Heart right ventricle (tissue), 16 donors: Measurements from ENCODE around the gene PIRT. TPM values are rescaled to one million over a fixed set of nuclear protein-coding genes. Genes with fewer than 3 reads are reported as not detected.

ENCODE experiments used
- ATAC-seq, 8 donors: fragments of 200-7000 bp; cut with Tn5 transposase; one replicate each; pipeline ENCODE4 v1.9.1; 2020; ENCODE audit warnings: mild to moderate bottlenecking in 8 of 8, moderate library complexity in 8 of 8, moderate number of reproducible peaks in 1 of 8
- DNase-seq, 2 donors: peaks; one replicate each; pipeline ENCODE4 v3.0.0-alpha.2; 2020
- H3K27ac ChIP-seq, 10 donors: fragments of 200-600 bp; sonication (generic) in 2 of 10; one replicate each; pipeline versions ENCODE4 v1.5.0 to v1.8.0; 2020 to 2022; ENCODE audit warnings: mild to moderate bottlenecking in 3 of 10
- H3K27me3 ChIP-seq, 7 donors: fragments of 200-600 bp; one replicate each; pipeline ENCODE4 v1.8.0; 2021 to 2022; ENCODE audit warnings: mild to moderate bottlenecking in 2 of 7
- H3K36me3 ChIP-seq, 9 donors: fragments of 200-600 bp; sonication (generic) in 1 of 9; one replicate each; pipeline versions ENCODE4 v1.5.0 to v1.8.0; 2020 to 2022; ENCODE audit warnings: mild to moderate bottlenecking in 2 of 9
- H3K4me1 ChIP-seq, 9 donors: fragments of 200-600 bp; sonication (generic) in 1 of 9; one replicate each; pipeline versions ENCODE4 v1.5.0 to v1.8.0; 2020 to 2022; ENCODE audit warnings: mild to moderate bottlenecking in 4 of 9
- H3K4me3 ChIP-seq, 10 donors: fragments of 200-600 bp; sonication (generic) in 2 of 10; one replicate each; pipeline versions ENCODE4 v1.5.0 to v1.8.0; 2020 to 2022; ENCODE audit warnings: mild to moderate bottlenecking in 7 of 10, moderate library complexity in 2 of 10
- H3K9me3 ChIP-seq, 11 donors: fragments of 200-600 bp in 10 of 11; sonication (generic) in 2 of 11; one replicate each; pipeline versions ENCODE4 v1.5.0 to v1.8.0; 2013 to 2022; ENCODE audit warnings: mild to moderate bottlenecking in 2 of 11, control low read depth in 1 of 11, moderate library complexity in 1 of 11
- CTCF ChIP-seq, 9 donors: fragments of 200-600 bp; sonication (generic) in 2 of 9; IDR thresholded peaks; one replicate each; pipeline versions ENCODE4 v1.5.0 to v1.8.0; 2021 to 2022; ENCODE audit warnings: antibody characterized with exemption in 9 of 9, mild to moderate bottlenecking in 5 of 9, moderate library complexity in 1 of 9
- WGBS, 2 donors: extraction: QIAGEN DNeasy Blood & Tissue Kit; methylation state at CpG; one replicate each; pipeline ENCODE4 v1.1.7; 2013; ENCODE audit warnings: inconsistent platforms in 1 of 2; 5-methylcytosine and 5-hydroxymethylcytosine counted together
- intact Hi-C, 10 donors: fragments of 100-400 bp; cut with DNase I; formaldehyde crosslinking; loops; one replicate each; pipeline versions ENCODE4 v1.11.1 to v1.14.2; 2022
- polyA plus RNA-seq, 2 donors: library from polyadenylated mRNA; stranded (reverse); fragments of 200-250 nt; gene quantifications; one replicate each; pipeline ENCODE4 v1.2.3, GENCODE V29; 2013
- total RNA-seq, 10 donors: library from RNA; stranded (reverse); fragmentation: NEBNext Ultra II Directional in 3 of 10; extraction: Animal tissue kit (Norgen Biotek cat#: 25700) in 3 of 10; gene quantifications; one replicate each; pipeline versions ENCODE4 v1.2.1 to v1.2.4, GENCODE V29; 2021 to 2023
- donor health status: Arrhythmogenic right ventricular cardiomyopathy.
- donor health status: ischemic (EF 13 %, LVEDD 7.1; RV severe dilation, severe dysfunction).
- donor health status: healthy with polysubstance abuse.
- donor health status: DM: no; HTN: yes; CAD: no.
- donor health status: DM: no; HTN: no; CAD: no.
- donor health status: ischemic (EF 25% LVEDD 6.9; RV normal size, moderate dysfunction).
- donor health status: ischemic (EF 25% LVEDD 5.7; RV mildly dilated, moderate dysfunction).
- donor health status: healthy.
- donor health status: DM: yes; HTN: yes; CAD: no.
- donor health status: Ischemic cardiomyopathy.
- donor health status: ischemic (EF 35%, LVEDD 5.7; RV mildly dilated, moderate dysfunction).
- donor health status: nonischemic (EF 11% LVEDD 7.7; RV severe dilation, severe dysfunction).
- donor health status: DM: yes; HTN: yes; CAD: no.
- donor health status: PGD.
- donor health status: ischemic (EF 29% LVEDD 5.4; RV normal size, mild dysfunction).
- donor health status: nonischemic (EF 23%, LVEDD 6.1; RV moderate dilation, normal function).

The PIRT gene
- total and polyA plus RNA-seq, 12 donors: not detected

- ATAC-seq (no peak), DNase-seq (no peak)
- TF ChIP-seq CTCF (IDR thresholded peaks at IDR 0.05): no peak
- intact Hi-C loops: no loop called here
- H3K27me3 ChIP-seq: peaks cover 0 to 4% (median 0%) of the 10 kb centered on the region in 7 donors
- 89 to 92% methylated on average over 6 of the region's 6 CpGs for WGBS, 2 donors
- H3K4me3 ChIP-seq: no peak overlapping the region
- H3K36me3 ChIP-seq: no peaks in the 10 kb centered on the region
- no peak overlapping the region for H3K27ac ChIP-seq
- H3K9me3 ChIP-seq: no peaks in the 10 kb centered on the region
- no peaks in the 10 kb centered on the region for H3K4me1 ChIP-seq
Measured at GRCh38 chr17:10805911-10806310, 32.0 kb downstream of the PIRT start.

- Histone ChIP-seq H3K4me1 (no peaks in the 10 kb centered on the region), H3K36me3 (no peaks in the 10 kb centered on the region), H3K4me3 (no peak overlapping the region), H3K27ac (no peak overlapping the region), H3K9me3 (no peaks in the 10 kb centered on the region), H3K27me3 (peaks cover 0 to 4% (median 0%) of the 10 kb centered on the region in 7 donors)
- no peak for DNase-seq
- ATAC-seq: no peak
- TF ChIP-seq CTCF (IDR thresholded peaks at IDR 0.05): no peak
- WGBS, 2 donors: 83 to 86% methylated on average over 7 of the region's 7 CpGs
- intact Hi-C loops: no loop called here
Measured at GRCh38 chr17:10804546-10804945, 33.3 kb downstream of the PIRT start.

- ATAC-seq (peak in 4 of 8 donors; percentile 47 to 70 (median 66)), DNase-seq (no peak)
- no peaks in the 10 kb centered on the region for H3K9me3 ChIP-seq
- WGBS, 2 donors: 69 to 72% methylated on average over 16 of the region's 16 CpGs
- H3K4me3 ChIP-seq: no peak within 1 kb of the TSS
- H3K27ac ChIP-seq: no peak within 1 kb of the TSS
- H3K4me1 ChIP-seq: peaks cover 0 to under 1% (median 0%) of the 10 kb centered on the region in 9 donors
- peaks cover 0 to 4% (median 0%) of the 10 kb centered on the region in 7 donors for H3K27me3 ChIP-seq
- no peaks in the 10 kb centered on the region for H3K36me3 ChIP-seq
- TF ChIP-seq CTCF (IDR thresholded peaks at IDR 0.05): no peak
- intact Hi-C loops: no loop called here
Measured at GRCh38 chr17:10803830-10804475, 33.9 kb downstream of the PIRT start, which contains the start of gene TMEM238L. Gene TMEM238L, minus strand, starts transcription at chr17:10804099. Its CDS starts 136 bp downstream, at chr17:10803963.

- no peak overlapping the region for H3K27ac ChIP-seq
- 92 to 94% methylated on average over 7 of the region's 7 CpGs for WGBS, 2 donors
- peaks cover 0 to 4% (median 0%) of the 10 kb centered on the region in 7 donors for H3K27me3 ChIP-seq
- no peak for TF ChIP-seq CTCF (IDR thresholded peaks at IDR 0.05)
- ATAC-seq: no peak
- intact Hi-C loops: no loop called here
- H3K9me3 ChIP-seq: no peaks in the 10 kb centered on the region
- peaks cover 0 to 6% (median under 1%) of the 10 kb centered on the region in 9 donors for H3K4me1 ChIP-seq
- no peak overlapping the region for H3K4me3 ChIP-seq
- DNase-seq: no peak
- H3K36me3 ChIP-seq: no peaks in the 10 kb centered on the region
Measured at GRCh38 chr17:10803350-10803749, 34.5 kb downstream of the PIRT start.
